ENCODE results near the gene HADH.

The HADH gene

DNA sequence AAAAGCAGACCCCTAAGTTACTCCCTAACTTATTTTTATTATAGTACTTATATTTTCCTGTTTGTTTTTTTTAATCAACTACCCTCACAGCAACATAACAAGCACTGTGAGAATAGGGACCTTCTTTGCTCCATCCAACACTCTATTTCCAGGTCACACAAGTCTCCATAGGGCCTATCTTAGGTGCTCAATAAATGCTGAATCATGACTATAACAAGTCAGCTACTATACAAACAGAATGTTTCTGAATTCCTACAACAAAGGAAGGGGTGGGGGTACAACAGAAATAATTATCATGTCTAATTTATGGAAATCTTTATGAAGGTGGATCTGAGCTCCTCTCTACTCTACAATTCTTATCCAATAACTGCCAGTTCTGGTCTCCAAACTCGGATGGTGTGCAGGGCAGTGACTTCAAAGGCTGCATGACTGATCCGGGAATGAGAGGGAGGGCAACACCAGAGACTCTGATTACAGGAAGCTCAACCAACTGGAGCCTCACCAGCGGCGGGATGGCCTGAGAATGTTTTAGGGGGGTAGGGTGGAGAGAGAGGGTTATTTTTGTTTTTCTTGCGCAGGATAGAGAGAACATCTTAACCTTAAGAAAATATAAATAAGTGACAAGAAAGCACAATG lies 71.1 kb downstream of the HADH start:
- DNase-seq: no peak

DNA sequence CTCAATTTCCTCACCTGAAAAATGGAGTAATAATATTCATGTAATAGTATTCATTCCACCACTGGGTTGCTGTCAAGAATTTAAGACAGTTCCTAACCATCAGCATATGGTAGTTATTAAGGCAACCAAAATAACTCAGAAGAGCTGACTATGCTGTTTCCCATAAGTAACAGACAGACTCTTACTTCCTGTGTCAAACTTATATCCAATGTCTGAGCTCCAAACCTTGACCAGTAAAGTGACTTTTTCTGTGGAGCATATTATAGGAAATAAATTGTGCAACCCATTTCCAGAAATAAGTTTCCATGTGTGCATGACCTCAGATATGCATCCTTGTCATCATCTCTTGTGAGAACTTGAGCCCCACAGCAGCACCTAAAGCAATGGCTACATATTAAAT lies 78.8 kb downstream of the HADH start:
- DNase-seq: no peak

DNA sequence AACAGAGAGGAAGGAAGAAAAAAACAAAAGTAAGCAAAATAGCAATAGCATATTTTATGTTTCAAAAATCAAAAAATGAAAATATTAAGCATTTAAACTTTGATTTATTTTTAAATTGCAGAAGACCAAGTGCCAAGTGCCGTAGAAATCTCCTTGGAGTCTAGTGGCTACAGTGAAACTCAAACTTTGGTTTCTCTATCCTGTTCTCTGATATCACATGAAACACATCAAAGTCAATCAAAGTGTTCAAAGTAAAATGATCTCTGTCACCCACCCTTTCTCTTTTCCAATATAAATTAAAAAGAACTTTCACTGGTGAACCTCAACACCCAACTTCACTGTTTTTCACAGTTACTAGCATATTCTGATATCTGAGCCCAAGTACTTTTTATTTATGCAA lies 81.1 kb downstream of the HADH start:
- DNase-seq: no peak

DNA sequence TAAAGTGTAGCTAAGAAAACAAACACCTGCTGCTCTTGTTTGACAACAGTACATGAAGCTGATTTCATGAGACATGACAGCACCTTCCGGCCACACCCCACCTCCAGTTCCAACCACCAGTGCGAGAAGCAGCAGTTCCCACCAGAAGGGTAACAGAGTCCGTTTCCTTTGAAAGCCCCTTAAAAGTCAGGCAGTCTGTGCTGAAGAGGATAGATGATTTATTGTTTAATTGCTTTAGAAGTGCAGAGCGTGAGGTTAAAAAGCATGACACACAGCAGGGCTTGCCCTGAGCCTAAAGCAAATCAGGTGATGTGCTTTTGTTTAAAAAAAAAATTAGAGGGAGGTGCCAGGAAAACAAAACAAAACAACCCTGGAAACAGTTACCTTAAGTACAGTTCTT lies 82.6 kb downstream of the HADH start:
- DNase-seq: no peak

DNA sequence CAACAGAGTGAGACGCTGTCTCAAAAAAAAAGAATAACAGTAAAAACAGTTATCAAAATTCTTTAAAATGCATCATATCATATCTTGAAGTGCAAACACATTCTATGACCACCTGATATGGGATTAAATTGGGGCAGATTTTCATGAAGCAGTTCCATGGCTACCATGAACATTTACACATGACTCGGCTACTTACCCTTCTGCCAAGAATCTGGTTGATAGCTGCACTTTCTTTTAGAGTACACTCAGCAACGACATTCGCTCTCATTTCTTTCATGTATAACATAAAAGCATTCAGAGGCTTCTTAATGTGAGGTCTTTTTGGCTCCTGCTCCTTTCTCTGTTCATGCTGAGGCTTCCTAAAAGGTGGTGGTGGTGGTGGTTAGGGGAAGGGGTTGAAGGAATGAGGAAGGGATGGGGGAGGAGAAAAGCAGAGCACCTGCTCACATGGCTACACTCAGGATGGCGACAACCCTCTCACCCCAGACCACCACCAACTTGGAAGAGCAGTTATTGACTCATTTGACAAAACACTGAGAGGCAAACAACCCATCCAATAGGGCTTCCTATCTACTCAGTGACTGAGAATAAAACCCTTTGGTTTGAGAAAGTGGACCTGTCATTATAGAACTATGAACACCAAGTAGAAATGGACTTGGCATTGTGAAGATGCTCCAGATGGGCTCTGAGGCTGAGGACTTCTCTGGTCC lies 88.5 kb downstream of the HADH start:
- no peak for DNase-seq

DNA sequence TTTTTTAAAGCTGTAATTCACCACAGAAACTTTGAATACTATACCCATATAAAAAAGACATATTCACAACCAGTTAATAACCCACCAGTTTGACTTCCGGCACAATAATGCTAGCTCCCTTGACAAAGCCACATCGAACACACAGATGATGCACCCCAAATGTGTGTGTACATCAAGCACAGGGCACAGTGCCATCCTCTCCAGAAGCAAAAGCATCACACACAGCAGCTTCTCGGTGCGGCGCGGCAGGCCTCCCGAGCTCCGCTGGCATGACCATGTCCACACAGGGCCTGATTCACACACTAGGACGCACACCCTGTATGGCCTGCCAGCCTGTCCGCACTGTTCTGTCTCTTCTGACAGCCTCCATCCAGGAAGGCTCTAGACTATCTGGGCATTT lies 91.1 kb downstream of the HADH start:
- DNase-seq: no peak

DNA sequence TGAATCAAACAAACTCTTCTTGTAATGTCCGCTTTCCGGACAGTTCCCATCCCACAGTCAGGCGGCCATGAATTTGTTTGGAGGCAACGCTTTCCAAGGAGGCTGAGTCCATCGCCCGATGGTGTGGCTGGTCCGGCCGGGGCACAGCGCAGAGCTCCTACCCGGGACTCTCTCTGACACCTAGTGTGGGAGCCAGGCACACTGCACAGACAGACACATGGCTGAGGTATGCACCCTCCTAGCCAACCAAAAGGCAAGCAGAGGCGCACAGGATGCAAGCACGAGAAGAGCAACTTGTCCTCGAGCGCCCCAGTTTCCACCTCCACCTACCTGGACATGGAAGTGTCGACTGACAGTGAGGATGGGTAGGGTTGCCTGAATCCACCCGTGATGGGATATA lies 91.6 kb downstream of the HADH start:
- no peak for DNase-seq
